Measurements from ENCODE around the gene NFATC2IP. TPM values are rescaled to one million over a fixed set of nuclear protein-coding genes. Genes with fewer than 3 reads are reported as not detected.

Gene NFATC2IP
- total and polyA plus RNA-seq, 9 of the 15 experiments (the other 6 are each of a cell fraction or from before 2014, with no cell fraction given) = 15.6 to 106 (median 46.9) TPM

DNA sequence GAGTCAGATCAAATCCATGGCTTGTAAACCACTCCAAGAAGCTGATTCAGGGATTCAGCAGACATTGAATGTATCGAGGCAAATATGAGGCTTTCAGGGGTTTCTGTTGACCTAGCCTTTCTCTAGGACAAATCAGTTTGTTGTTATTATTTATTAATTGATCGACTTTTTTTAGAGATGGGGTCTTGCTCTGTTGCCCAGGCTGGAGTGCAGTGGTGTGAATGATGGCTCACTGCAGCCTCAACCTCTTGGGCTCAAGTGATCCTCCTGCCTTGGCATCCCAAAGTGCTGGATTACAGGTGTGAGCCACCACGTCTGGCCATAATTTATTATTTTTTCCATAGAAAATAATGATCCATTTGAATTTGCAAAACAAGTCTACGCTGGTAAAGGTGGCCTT lies 61.1 kb downstream of the NFATC2IP start:
- DNase-seq (ENCODE audit: extremely low read depth in 1 of 4, low spot score in 3 of 4) = no peak
- H3K4me1 ChIP-seq (replicated peaks in 1 of 2; ENCODE audit: control insufficient read depth in 2 of 2, insufficient read depth in 2 of 2, low read length in 2 of 2) = peaks cover 40 to 54% of the 10 kb centered on the region in 2 experiments
- H4K20me1 ChIP-seq (replicated peaks; ENCODE audit: control insufficient read depth, insufficient read depth, low read length) = no peaks in the 10 kb centered on the region
- peak overlapping the region; percentile 87 for H2AFZ ChIP-seq (ENCODE audit: low read depth, low read length)
- H3K4me3 ChIP-seq = no peak overlapping the region
- H3K9me1 ChIP-seq (ENCODE audit: control insufficient read depth, insufficient read depth, low read length) = no peaks in the 10 kb centered on the region
- no peaks in the 10 kb centered on the region for H3K36me3 ChIP-seq (ENCODE audit: control insufficient read depth, insufficient read depth, low read length)
- no peaks in the 10 kb centered on the region for H3K9me3 ChIP-seq (replicated peaks; ENCODE audit: control insufficient read depth, insufficient read depth, low read depth, low read length)
- intact Hi-C loops (cut with micrococcal nuclease) (no loop called here), in situ Hi-C loops (cut with MboI) (no loop called here)
- ATAC-seq = no peak
- peak overlapping the region in 1 of 2 experiments; percentile 70; a peak in 2 of 4 replicates for H3K9ac ChIP-seq (ENCODE audit: insufficient read depth in 1 of 2, low read depth in 2 of 2, low read length in 2 of 2)
- peak overlapping the region; percentile 65 for H3K27ac ChIP-seq (ENCODE audit: extremely low read depth, low read depth, low read length)
- no TSS peak for BruUV-seq (replicated peaks)
- POLR2A ChIA-PET = interaction anchor here (0.6 to 2.6 kb wide), 3 partner anchors 9 to 404 kb away, joined by 3 to 16 read pairs (median 3); no protein-coding TSS in a partner anchor
- 78% methylated on average over 4 of the region's 4 CpGs for WGBS (ENCODE audit: insufficient coverage, low coverage, missing lambda C conversion rate)
- CTCF ChIA-PET (ENCODE audit: low intra/inter-chr PET ratio) = no interaction called here
- no peak overlapping the region for H3K4me2 ChIP-seq (ENCODE audit: insufficient read depth, low read length)
- no peaks in the 10 kb centered on the region for H3K79me2 ChIP-seq (ENCODE audit: control insufficient read depth, insufficient read depth, low read length)
- no peak for FAIRE-seq
- H3K27me3 ChIP-seq (ENCODE audit: control insufficient read depth in 2 of 2, insufficient read depth in 2 of 2, low read length in 2 of 2) = no peaks in the 10 kb centered on the region
- TF ChIP-seq SAFB (IDR thresholded peaks at IDR 0.05; ENCODE audit: borderline replicate concordance, low read depth, low read length) (no peak), BCOR (IDR thresholded peaks at IDR 0.05) (peak; percentile 94), ZNF121 (CRISPR knock-in tag; conservative IDR thresholded peaks at IDR 0.05) (peak; percentile 98), ZNF3 (CRISPR knock-in tag; IDR thresholded peaks at IDR 0.05) (peak; percentile 95), NCOR1 (IDR thresholded peaks at IDR 0.05) (no peak), KLF6 (CRISPR knock-in tag; IDR thresholded peaks at IDR 0.05; ENCODE audit: borderline replicate concordance) (no peak), GTF2A2 (tag; IDR thresholded peaks at IDR 0.05) (no peak), FOXJ2 (tag; IDR thresholded peaks at IDR 0.05) (no peak), JUND (IDR thresholded peaks at IDR 0.05; ENCODE audit: borderline replicate concordance, low read depth, low read length) (no peak), JUND (tag; IDR thresholded peaks at IDR 0.05; ENCODE audit: borderline replicate concordance, low read depth, low read length) (no peak)
- TF ChIP-seq, protein P1, sequence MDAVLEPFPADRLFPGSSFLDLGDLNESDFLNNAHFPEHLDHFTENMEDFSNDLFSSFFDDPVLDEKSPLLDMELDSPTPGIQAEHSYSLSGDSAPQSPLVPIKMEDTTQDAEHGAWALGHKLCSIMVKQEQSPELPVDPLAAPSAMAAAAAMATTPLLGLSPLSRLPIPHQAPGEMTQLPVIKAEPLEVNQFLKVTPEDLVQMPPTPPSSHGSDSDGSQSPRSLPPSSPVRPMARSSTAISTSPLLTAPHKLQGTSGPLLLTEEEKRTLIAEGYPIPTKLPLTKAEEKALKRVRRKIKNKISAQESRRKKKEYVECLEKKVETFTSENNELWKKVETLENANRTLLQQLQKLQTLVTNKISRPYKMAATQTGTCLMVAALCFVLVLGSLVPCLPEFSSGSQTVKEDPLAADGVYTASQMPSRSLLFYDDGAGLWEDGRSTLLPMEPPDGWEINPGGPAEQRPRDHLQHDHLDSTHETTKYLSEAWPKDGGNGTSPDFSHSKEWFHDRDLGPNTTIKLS (IDR thresholded peaks at IDR 0.05; ENCODE audit: borderline replicate concordance, low read depth) = no peak
- TF ChIP-seq, protein P2, sequence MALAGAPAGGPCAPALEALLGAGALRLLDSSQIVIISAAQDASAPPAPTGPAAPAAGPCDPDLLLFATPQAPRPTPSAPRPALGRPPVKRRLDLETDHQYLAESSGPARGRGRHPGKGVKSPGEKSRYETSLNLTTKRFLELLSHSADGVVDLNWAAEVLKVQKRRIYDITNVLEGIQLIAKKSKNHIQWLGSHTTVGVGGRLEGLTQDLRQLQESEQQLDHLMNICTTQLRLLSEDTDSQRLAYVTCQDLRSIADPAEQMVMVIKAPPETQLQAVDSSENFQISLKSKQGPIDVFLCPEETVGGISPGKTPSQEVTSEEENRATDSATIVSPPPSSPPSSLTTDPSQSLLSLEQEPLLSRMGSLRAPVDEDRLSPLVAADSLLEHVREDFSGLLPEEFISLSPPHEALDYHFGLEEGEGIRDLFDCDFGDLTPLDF (CRISPR knock-in tag; IDR thresholded peaks at IDR 0.05) = no peak
- TF ChIP-seq, protein P3, sequence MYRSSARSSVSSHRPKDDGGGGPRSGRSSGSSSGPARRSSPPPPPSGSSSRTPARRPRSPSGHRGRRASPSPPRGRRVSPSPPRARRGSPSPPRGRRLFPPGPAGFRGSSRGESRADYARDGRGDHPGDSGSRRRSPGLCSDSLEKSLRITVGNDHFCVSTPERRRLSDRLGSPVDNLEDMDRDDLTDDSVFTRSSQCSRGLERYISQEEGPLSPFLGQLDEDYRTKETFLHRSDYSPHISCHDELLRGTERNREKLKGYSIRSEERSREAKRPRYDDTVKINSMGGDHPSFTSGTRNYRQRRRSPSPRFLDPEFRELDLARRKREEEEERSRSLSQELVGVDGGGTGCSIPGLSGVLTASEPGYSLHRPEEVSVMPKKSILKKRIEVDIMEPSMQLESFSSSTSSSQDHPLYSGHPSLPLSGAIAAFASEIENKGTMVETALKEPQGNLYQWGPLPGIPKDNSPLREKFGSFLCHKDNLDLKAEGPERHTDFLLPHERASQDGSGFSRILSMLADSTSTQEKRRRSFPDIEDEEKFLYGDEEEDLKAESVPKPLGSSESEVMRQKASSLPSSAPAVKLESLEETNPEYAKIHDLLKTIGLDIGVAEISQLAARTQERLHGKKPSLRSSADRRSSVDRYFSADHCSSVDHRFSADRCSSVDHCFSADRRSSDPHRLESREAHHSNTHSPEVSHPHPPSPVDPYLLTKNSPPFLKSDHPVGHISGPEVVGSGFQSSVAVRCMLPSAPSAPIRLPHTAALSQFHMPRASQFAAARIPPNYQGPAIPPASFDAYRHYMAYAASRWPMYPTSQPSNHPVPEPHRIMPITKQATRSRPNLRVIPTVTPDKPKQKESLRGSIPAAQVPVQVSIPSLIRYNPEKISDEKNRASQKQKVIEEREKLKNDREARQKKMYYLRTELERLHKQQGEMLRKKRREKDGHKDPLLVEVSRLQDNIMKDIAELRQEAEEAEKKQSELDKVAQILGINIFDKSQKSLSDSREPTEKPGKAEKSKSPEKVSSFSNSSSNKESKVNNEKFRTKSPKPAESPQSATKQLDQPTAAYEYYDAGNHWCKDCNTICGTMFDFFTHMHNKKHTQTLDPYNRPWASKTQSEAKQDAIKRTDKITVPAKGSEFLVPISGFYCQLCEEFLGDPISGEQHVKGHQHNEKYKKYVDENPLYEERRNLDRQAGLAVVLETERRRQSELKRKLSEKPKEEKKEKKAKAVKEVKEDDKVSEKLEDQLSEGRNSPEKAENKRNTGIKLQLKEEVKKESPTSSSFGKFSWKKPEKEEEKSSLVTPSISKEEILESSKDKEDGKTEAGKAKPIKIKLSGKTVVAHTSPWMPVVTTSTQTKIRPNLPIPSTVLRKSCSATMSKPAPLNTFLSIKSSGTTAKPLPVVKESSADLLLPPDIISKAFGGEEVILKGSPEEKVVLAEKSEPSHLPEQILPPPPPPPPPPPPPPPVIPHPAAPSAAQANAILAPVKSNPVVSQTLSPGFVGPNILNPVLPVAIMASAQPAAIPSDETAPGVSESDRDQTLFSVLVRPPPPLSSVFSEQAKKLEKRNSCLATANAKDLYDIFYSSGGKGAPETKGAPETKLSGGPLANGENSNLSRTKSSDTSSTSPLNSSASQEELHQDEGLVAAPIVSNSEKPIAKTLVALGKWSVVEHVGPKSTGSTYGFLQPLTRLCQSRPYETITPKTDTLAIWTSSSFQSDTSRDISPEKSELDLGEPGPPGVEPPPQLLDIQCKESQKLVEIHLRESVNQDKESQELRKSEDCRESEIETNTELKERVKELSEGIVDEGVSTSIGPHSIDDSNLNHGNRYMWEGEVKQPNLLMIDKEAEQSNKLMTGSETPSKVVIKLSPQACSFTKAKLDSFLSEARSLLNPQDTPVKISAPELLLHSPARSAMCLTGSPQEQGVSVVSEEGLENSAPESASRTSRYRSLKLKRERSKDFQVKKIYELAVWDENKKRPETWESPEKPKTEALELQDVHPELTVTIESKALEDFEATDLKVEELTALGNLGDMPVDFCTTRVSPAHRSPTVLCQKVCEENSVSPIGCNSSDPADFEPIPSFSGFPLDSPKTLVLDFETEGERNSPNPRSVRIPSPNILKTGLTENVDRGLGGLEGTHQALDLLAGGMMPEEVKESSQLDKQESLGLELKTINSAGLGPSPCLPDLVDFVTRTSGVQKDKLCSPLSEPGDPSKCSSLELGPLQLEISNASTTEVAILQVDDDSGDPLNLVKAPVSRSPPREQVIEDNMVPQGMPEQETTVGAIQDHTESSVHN (IDR thresholded peaks at IDR 0.05; ENCODE audit: borderline replicate concordance in 1 of 2, low read depth in 1 of 2) = no peak

All from K562 (cell line).